ENCODE measurements around the gene RNF175.

The RNF175 gene

GRCh38 chr4:153780221-153780620 lies 20.4 kb upstream of the RNF175 start:
- no peaks in the 10 kb centered on the region for H3K79me2 ChIP-seq (ENCODE audit: insufficient read depth, low read length)
- peaks cover 27% of the 10 kb centered on the region for H3K4me1 ChIP-seq (ENCODE audit: insufficient read depth, low read length, poor library complexity, severe bottlenecking)
- H3K9ac ChIP-seq (ENCODE audit: low read depth, low read length, poor library complexity, severe bottlenecking) = no peak overlapping the region
- H3K36me3 ChIP-seq (ENCODE audit: insufficient read depth, low read length) = no peaks in the 10 kb centered on the region
- no peaks in the 10 kb centered on the region for H3F3A ChIP-seq (ENCODE audit: low read depth)
- H2AFZ ChIP-seq (ENCODE audit: low read length) = peak overlapping the region; percentile 79
- no peaks in the 10 kb centered on the region for H3K27me3 ChIP-seq (ENCODE audit: insufficient read depth, low read length, poor library complexity, severe bottlenecking)
- H3K4me2 ChIP-seq (ENCODE audit: low read depth, low read length, poor library complexity, severe bottlenecking) = peak overlapping the region; percentile 29
- TF ChIP-seq, protein P1, sequence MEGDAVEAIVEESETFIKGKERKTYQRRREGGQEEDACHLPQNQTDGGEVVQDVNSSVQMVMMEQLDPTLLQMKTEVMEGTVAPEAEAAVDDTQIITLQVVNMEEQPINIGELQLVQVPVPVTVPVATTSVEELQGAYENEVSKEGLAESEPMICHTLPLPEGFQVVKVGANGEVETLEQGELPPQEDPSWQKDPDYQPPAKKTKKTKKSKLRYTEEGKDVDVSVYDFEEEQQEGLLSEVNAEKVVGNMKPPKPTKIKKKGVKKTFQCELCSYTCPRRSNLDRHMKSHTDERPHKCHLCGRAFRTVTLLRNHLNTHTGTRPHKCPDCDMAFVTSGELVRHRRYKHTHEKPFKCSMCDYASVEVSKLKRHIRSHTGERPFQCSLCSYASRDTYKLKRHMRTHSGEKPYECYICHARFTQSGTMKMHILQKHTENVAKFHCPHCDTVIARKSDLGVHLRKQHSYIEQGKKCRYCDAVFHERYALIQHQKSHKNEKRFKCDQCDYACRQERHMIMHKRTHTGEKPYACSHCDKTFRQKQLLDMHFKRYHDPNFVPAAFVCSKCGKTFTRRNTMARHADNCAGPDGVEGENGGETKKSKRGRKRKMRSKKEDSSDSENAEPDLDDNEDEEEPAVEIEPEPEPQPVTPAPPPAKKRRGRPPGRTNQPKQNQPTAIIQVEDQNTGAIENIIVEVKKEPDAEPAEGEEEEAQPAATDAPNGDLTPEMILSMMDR (conservative IDR thresholded peaks at IDR 0.05; ENCODE audit: low read length) = no peak
- no peak for TF ChIP-seq EZH2phosphoT487 (IDR thresholded peaks at IDR 0.05; ENCODE audit: borderline replicate concordance)
- no peak overlapping the region for H3K4me3 ChIP-seq (ENCODE audit: low read length, poor library complexity, severe bottlenecking)
- no peaks in the 10 kb centered on the region for H3K9me2 ChIP-seq (replicated peaks; ENCODE audit: low read depth, low read length)
- no peaks in the 10 kb centered on the region for H4K20me1 ChIP-seq (ENCODE audit: insufficient read depth, low read length, poor library complexity, severe bottlenecking)
- no peaks in the 10 kb centered on the region for H3K9me3 ChIP-seq (ENCODE audit: insufficient read depth, low read depth, low read length)

- H3K9me3 ChIP-seq (ENCODE audit: insufficient read depth, low read depth, low read length) = no peaks in the 10 kb centered on the region
- no peak overlapping the region for H2AFZ ChIP-seq (ENCODE audit: low read length)
- no peak for TF ChIP-seq EZH2phosphoT487 (IDR thresholded peaks at IDR 0.05; ENCODE audit: borderline replicate concordance)
- TF ChIP-seq, protein P1 (conservative IDR thresholded peaks at IDR 0.05; ENCODE audit: low read length) = no peak
- no peaks in the 10 kb centered on the region for H3K9me2 ChIP-seq (replicated peaks; ENCODE audit: low read depth, low read length)
- H4K20me1 ChIP-seq (ENCODE audit: insufficient read depth, low read length, poor library complexity, severe bottlenecking) = no peaks in the 10 kb centered on the region
- H3K4me2 ChIP-seq (ENCODE audit: low read depth, low read length, poor library complexity, severe bottlenecking) = no peak overlapping the region
- no peak overlapping the region for H3K9ac ChIP-seq (ENCODE audit: low read depth, low read length, poor library complexity, severe bottlenecking)
- peaks cover 27% of the 10 kb centered on the region for H3K4me1 ChIP-seq (ENCODE audit: insufficient read depth, low read length, poor library complexity, severe bottlenecking)
- no peaks in the 10 kb centered on the region for H3K27me3 ChIP-seq (ENCODE audit: insufficient read depth, low read length, poor library complexity, severe bottlenecking)
- H3K36me3 ChIP-seq (ENCODE audit: insufficient read depth, low read length) = no peaks in the 10 kb centered on the region
- no peak overlapping the region for H3K4me3 ChIP-seq (ENCODE audit: low read length, poor library complexity, severe bottlenecking)
- H3K79me2 ChIP-seq (ENCODE audit: insufficient read depth, low read length) = no peaks in the 10 kb centered on the region
- H3F3A ChIP-seq (ENCODE audit: low read depth) = no peaks in the 10 kb centered on the region
Measured at GRCh38 chr4:153778383-153778782, 18.6 kb upstream of the RNF175 start.

DNA sequence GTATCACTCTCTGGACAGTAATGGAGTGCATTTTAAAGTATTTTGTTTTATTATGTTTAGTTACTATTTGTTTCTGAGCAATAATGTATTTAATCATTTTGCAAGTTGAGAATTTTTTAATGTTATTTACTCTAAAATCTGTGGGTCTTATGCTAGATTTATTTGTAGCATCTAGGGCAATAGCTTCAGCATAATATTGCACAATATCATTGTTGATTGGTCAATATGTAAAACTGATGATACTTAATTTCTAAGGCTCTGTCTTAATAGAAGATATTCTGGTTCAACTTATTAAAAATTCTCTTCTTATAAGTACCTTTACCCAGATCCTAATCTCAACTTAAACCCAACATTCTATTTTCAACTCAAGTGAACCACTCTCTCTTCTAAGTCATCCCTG lies 17.6 kb upstream of the RNF175 start:
- Histone ChIP-seq H3K79me2 (ENCODE audit: insufficient read depth, low read length) (no peaks in the 10 kb centered on the region), H4K20me1 (ENCODE audit: insufficient read depth, low read length, poor library complexity, severe bottlenecking) (no peaks in the 10 kb centered on the region), H3K27me3 (ENCODE audit: insufficient read depth, low read length, poor library complexity, severe bottlenecking) (no peaks in the 10 kb centered on the region), H2AFZ (ENCODE audit: low read length) (no peak overlapping the region), H3K9me2 (replicated peaks; ENCODE audit: low read depth, low read length) (no peaks in the 10 kb centered on the region), H3K9me3 (ENCODE audit: insufficient read depth, low read depth, low read length) (no peaks in the 10 kb centered on the region), H3K4me3 (ENCODE audit: low read length, poor library complexity, severe bottlenecking) (no peak overlapping the region), H3F3A (ENCODE audit: low read depth) (no peaks in the 10 kb centered on the region), H3K36me3 (ENCODE audit: insufficient read depth, low read length) (no peaks in the 10 kb centered on the region), H3K4me1 (ENCODE audit: insufficient read depth, low read length, poor library complexity, severe bottlenecking) (peaks cover 27% of the 10 kb centered on the region), H3K4me2 (ENCODE audit: low read depth, low read length, poor library complexity, severe bottlenecking) (no peak overlapping the region), H3K9ac (ENCODE audit: low read depth, low read length, poor library complexity, severe bottlenecking) (no peak overlapping the region)
- TF ChIP-seq, protein P1 (conservative IDR thresholded peaks at IDR 0.05; ENCODE audit: low read length) = no peak
- TF ChIP-seq EZH2phosphoT487 (IDR thresholded peaks at IDR 0.05; ENCODE audit: borderline replicate concordance) = no peak
